ENCODE measurements around the gene TAF6L. TPM values are rescaled to one million over a fixed set of nuclear protein-coding genes. Genes with fewer than 3 reads are reported as not detected.

TAF6L gene
- total RNA-seq, 1 donor from 2014 or later, result 21.8 TPM

Other genes starting within 250 kb of the TAF6L start
- 562 and 666 TPM in 2 replicates for gene AHNAK, start 224.6 kb upstream of the TAF6L start, total RNA-seq
- 1,186 and 1,947 TPM in 2 replicates for gene EEF1G, start 197.5 kb upstream of the TAF6L start, total RNA-seq
- gene TUT1, start 179.9 kb upstream of the TAF6L start, total RNA-seq, result 12.8 and 16.8 TPM in 2 replicates
- 143 and 154 TPM in 2 replicates for gene MTA2, start 169.5 kb upstream of the TAF6L start, total RNA-seq
- gene EML3, start 158.6 kb upstream of the TAF6L start, total RNA-seq, result 33.2 and 83.2 TPM in 2 replicates
- 1.4 and 2.3 TPM in 2 replicates for gene ROM1, start 158.1 kb upstream of the TAF6L start, total RNA-seq
- 38.3 and 42.5 TPM in 2 replicates for gene B3GAT3, start 149.4 kb upstream of the TAF6L start, total RNA-seq
- gene GANAB, start 124.8 kb upstream of the TAF6L start, total RNA-seq, result 295 and 372 TPM in 2 replicates
- 29.0 and 29.5 TPM in 2 replicates for gene INTS5, start 118.1 kb upstream of the TAF6L start, total RNA-seq
- gene C11orf98, start 106.2 kb upstream of the TAF6L start, total RNA-seq, result 49.7 and 56.8 TPM in 2 replicates
- 2.4 and 2.5 TPM in 2 replicates for gene CSKMT, start 106.1 kb upstream of the TAF6L start, total RNA-seq
- gene UQCC3, start 99.7 kb upstream of the TAF6L start, total RNA-seq, result 7.8 and 9.9 TPM in 2 replicates
- gene LBHD1, start 99.1 kb upstream of the TAF6L start, total RNA-seq, result 2.1 and 7.1 TPM in 2 replicates
- 134 and 162 TPM in 2 replicates for gene UBXN1, start 92.3 kb upstream of the TAF6L start, total RNA-seq
- not detected in 2 replicates for gene LRRN4CL, start 81.9 kb upstream of the TAF6L start, total RNA-seq
- gene BSCL2, start 64.0 kb upstream of the TAF6L start, total RNA-seq, result 34.8 and 36.4 TPM in 2 replicates
- gene GNG3, start 63.7 kb upstream of the TAF6L start, total RNA-seq, result not detected in 2 replicates
- 13.2 and 23.6 TPM in 2 replicates for gene HNRNPUL2, start 43.9 kb upstream of the TAF6L start, total RNA-seq
- 34.9 and 35.2 TPM in 2 replicates for gene TTC9C, start 42.9 kb upstream of the TAF6L start, total RNA-seq
- 7.2 and 12.6 TPM in 2 replicates for gene ZBTB3, start 17.2 kb upstream of the TAF6L start, total RNA-seq
- 75.5 and 88.6 TPM in 2 replicates for gene POLR2G, start 9.8 kb upstream of the TAF6L start, total RNA-seq
- gene TMEM179B, start 16.0 kb downstream of the TAF6L start, total RNA-seq, result 63.9 and 65.4 TPM in 2 replicates
- gene TMEM223, start 20.6 kb downstream of the TAF6L start, total RNA-seq, result 16.8 and 23.2 TPM in 2 replicates
- gene NXF1, start 34.0 kb downstream of the TAF6L start, total RNA-seq, result 38.1 and 63.2 TPM in 2 replicates
- gene STX5, start 60.7 kb downstream of the TAF6L start, total RNA-seq, result 36.7 and 37.1 TPM in 2 replicates
- gene TEX54, start 61.4 kb downstream of the TAF6L start, total RNA-seq, result not detected in 2 replicates
- gene WDR74, start 68.2 kb downstream of the TAF6L start, total RNA-seq, result 32.3 and 37.5 TPM in 2 replicates
- gene SLC3A2, start 109.5 kb downstream of the TAF6L start, total RNA-seq, result 128 and 157 TPM in 2 replicates
- not detected in 2 replicates for gene CHRM1, start 150.0 kb downstream of the TAF6L start, total RNA-seq
- not detected in 2 replicates for gene SLC22A6, start 213.6 kb downstream of the TAF6L start, total RNA-seq
- gene SLC22A8, start 244.4 kb downstream of the TAF6L start, total RNA-seq, result not detected in 2 replicates